Keratinocyte (primary cell): Measurements from ENCODE around the gene IPPK. TPM values are rescaled to one million over a fixed set of nuclear protein-coding genes. Genes with fewer than 3 reads are reported as not detected.

Source experiments
- DNase-seq: peaks from one replicate; pipeline ENCODE4 v3.0.0-alpha.2; 2011; ENCODE audit warnings: low read depth, missing footprints, low spot score
- FAIRE-seq: peaks from 2 replicates; lab custom pipeline; 2011; peaks lifted over from hg19 to GRCh38; lab: Jason Lieb, UNC
- H2AFZ ChIP-seq: 2 replicates; pipeline ENCODE4 v1.6.0; 2012; ENCODE audit warnings: low read length, control low read depth, inconsistent platforms; ENCODE audit not compliant: control insufficient read depth
- H3K27ac ChIP-seq: 2 replicates; pipeline ENCODE4 v1.5.1; 2011; ENCODE audit warnings: low read length; ENCODE audit not compliant: control insufficient read depth, insufficient read depth
- H3K27me3 ChIP-seq: 3 replicates; pipeline ENCODE4 v1.6.0; 2011; ENCODE audit warnings: low read length; ENCODE audit not compliant: control insufficient read depth, insufficient read depth; ENCODE audit errors: extremely low read depth
- H3K36me3 ChIP-seq, 2 experiments: 2 replicates in 1 of 2; 3 replicates in 1 of 2; pipeline ENCODE4 v1.5.1; 2011; ENCODE audit warnings: low read length in 2 of 2, mild to moderate bottlenecking in 1 of 2; ENCODE audit not compliant: control insufficient read depth in 2 of 2, insufficient read depth in 2 of 2; ENCODE audit errors: extremely low read depth in 1 of 2
- H3K4me1 ChIP-seq: 3 replicates; pipeline ENCODE4 v1.5.1; 2011; ENCODE audit warnings: low read length; ENCODE audit not compliant: control insufficient read depth, insufficient read depth; ENCODE audit errors: extremely low read depth
- H3K4me2 ChIP-seq: 3 replicates; pipeline ENCODE4 v1.6.0; 2011; ENCODE audit warnings: low read depth, low read length; ENCODE audit not compliant: control insufficient read depth, insufficient read depth; ENCODE audit errors: extremely low read depth
- H3K4me3 ChIP-seq, 3 experiments: fragments of 200-600 bp in 1 of 3; sonication (generic) in 1 of 3; 2 replicates in 2 of 3; 3 replicates in 1 of 3; pipeline ENCODE4 v1.5.1; 2011 to 2016; ENCODE audit warnings: low read length in 3 of 3, mild to moderate bottlenecking in 3 of 3, control low read depth in 2 of 3, inconsistent platforms in 1 of 3, low read depth in 1 of 3, mixed read lengths in 1 of 3, mixed run types in 1 of 3, moderate library complexity in 1 of 3; ENCODE audit not compliant: control insufficient read depth in 2 of 3, insufficient read depth in 2 of 3; ENCODE audit errors: extremely low read depth in 1 of 3
- H3K79me2 ChIP-seq: 2 replicates; pipeline ENCODE4 v1.6.0; 2012; ENCODE audit warnings: low read length; ENCODE audit not compliant: control insufficient read depth, insufficient read depth
- H3K9ac ChIP-seq: 3 replicates; pipeline ENCODE4 v1.6.0; 2011; ENCODE audit warnings: low read length; ENCODE audit not compliant: control insufficient read depth, insufficient read depth; ENCODE audit errors: extremely low read depth
- H3K9me1 ChIP-seq: 3 replicates; pipeline ENCODE4 v1.6.0; 2011; ENCODE audit warnings: low read length; ENCODE audit not compliant: control insufficient read depth, insufficient read depth; ENCODE audit errors: extremely low read depth
- H3K9me3 ChIP-seq: 2 replicates; pipeline ENCODE4 v1.5.1; 2012; ENCODE audit warnings: low read depth, low read length; ENCODE audit not compliant: control insufficient read depth
- H4K20me1 ChIP-seq: 3 replicates; pipeline ENCODE4 v1.6.0; 2011; ENCODE audit warnings: low read length; ENCODE audit not compliant: control insufficient read depth, insufficient read depth; ENCODE audit errors: extremely low read depth
- CTCF ChIP-seq, 3 experiments: IDR thresholded peaks in 1 of 3; conservative IDR thresholded peaks in 1 of 3; optimal IDR thresholded peaks in 1 of 3; 2 replicates in 2 of 3; 3 replicates in 1 of 3; pipeline versions ENCODE3 to v1.5.1; 2011; ENCODE audit warnings: low read length in 3 of 3, mild to moderate bottlenecking in 3 of 3, moderate library complexity in 2 of 3, control low read depth in 1 of 3, inconsistent platforms in 1 of 3; ENCODE audit not compliant: insufficient read depth in 2 of 3; ENCODE audit errors: extremely low read depth in 1 of 3
- EZH2 ChIP-seq: IDR thresholded peaks from one replicate; pipeline ENCODE4 v1.6.1; 2012; ENCODE audit warnings: inconsistent platforms, mild to moderate bottlenecking, low read length, moderate library complexity
- dilution Hi-C: fragments of 300-500 bp; cut with MboI; formaldehyde crosslinking; loops from one replicate; pipeline ENCODE4 v1.7.0; 2020; ENCODE audit warnings: low sequenced_read_pairs; ENCODE audit not compliant: extremely low pct_ligation_motif_present
- polyA plus RNA-seq, 5 experiments: library from polyadenylated mRNA; depleted of rRNA in 3 of 5; stranded (reverse) in 3 of 5; stranded (forward) in 1 of 5; unstranded in 1 of 5; fragments of >200 nt; gene quantifications; 1 replicate in 1 of 5; 2 replicates in 3 of 5; 3 replicates in 1 of 5; pipeline versions ENCODE4 v1.2.1 to v1.2.3, GENCODE V29; 2011 to 2012; ENCODE audit warnings: missing spikeins in 2 of 5, low read depth in 1 of 5, low replicate concordance in 1 of 5

Gene IPPK
- polyA plus RNA-seq, 1 donor (not counting 4 experiments of a cell fraction or from before 2014, with no cell fraction given) = 32.4 TPM

GRCh38 chr9:92608909-92609445, 61.0 kb downstream of the IPPK start:
- H3K27ac ChIP-seq = no peak overlapping the region
- TF ChIP-seq EZH2 = no peak
- no peak for TF ChIP-seq CTCF (optimal IDR thresholded peaks at IDR 0.05 in 1 of 3, IDR thresholded peaks at IDR 0.05 in 1 of 3, conservative IDR thresholded peaks at IDR 0.05 in 1 of 3; ENCODE audit: extremely low read depth in 1 of 3, insufficient read depth in 2 of 3, low read length in 3 of 3)
- no peaks in the 10 kb centered on the region for H3K27me3 ChIP-seq
- H4K20me1 ChIP-seq = no peaks in the 10 kb centered on the region
- H3K9ac ChIP-seq = no peak overlapping the region
- FAIRE-seq (no peak), DNase-seq (no peak)
- H3K9me3 ChIP-seq = no peaks in the 10 kb centered on the region
- peaks cover 4 to 10% of the 10 kb centered on the region in 2 experiments for H3K36me3 ChIP-seq
- no peak overlapping the region for H3K4me2 ChIP-seq
- peaks cover 15% of the 10 kb centered on the region for H3K4me1 ChIP-seq
- no peaks in the 10 kb centered on the region for H3K79me2 ChIP-seq
- H3K4me3 ChIP-seq = no peak overlapping the region
- no peak overlapping the region for H2AFZ ChIP-seq
- no peaks in the 10 kb centered on the region for H3K9me1 ChIP-seq
- dilution Hi-C loops = no loop called here

- H4K20me1 ChIP-seq = no peaks in the 10 kb centered on the region
- no peak for TF ChIP-seq CTCF (optimal IDR thresholded peaks at IDR 0.05 in 1 of 3, IDR thresholded peaks at IDR 0.05 in 1 of 3, conservative IDR thresholded peaks at IDR 0.05 in 1 of 3; ENCODE audit: extremely low read depth in 1 of 3, insufficient read depth in 2 of 3, low read length in 3 of 3)
- no peak for TF ChIP-seq EZH2
- H3K9me1 ChIP-seq = no peaks in the 10 kb centered on the region
- no peak overlapping the region for H3K4me2 ChIP-seq
- peaks cover 2 to 7% of the 10 kb centered on the region in 2 experiments for H3K36me3 ChIP-seq
- DNase-seq (no peak), FAIRE-seq (no peak)
- no peak overlapping the region for H2AFZ ChIP-seq
- H3K9ac ChIP-seq = no peak overlapping the region
- no peaks in the 10 kb centered on the region for H3K9me3 ChIP-seq
- no peaks in the 10 kb centered on the region for H3K27me3 ChIP-seq
- no peaks in the 10 kb centered on the region for H3K79me2 ChIP-seq
- no peak overlapping the region for H3K27ac ChIP-seq
- dilution Hi-C loops = no loop called here
- peaks cover 15% of the 10 kb centered on the region for H3K4me1 ChIP-seq
- H3K4me3 ChIP-seq = no peak overlapping the region
Observed at GRCh38 chr9:92608241-92608908, 61.6 kb downstream of the IPPK start.
